Fibroblast of peridontal ligament (primary cell): ENCODE data around the gene AEN.
A peak's percentile ranks its signal among the peaks of the same experiment; 100 is the strongest.

Experiments
- DNase-seq: peaks from one replicate; pipeline ENCODE4 v3.0.0-alpha.2; 2010; ENCODE audit errors: extremely low read depth

The AEN gene

DNA sequence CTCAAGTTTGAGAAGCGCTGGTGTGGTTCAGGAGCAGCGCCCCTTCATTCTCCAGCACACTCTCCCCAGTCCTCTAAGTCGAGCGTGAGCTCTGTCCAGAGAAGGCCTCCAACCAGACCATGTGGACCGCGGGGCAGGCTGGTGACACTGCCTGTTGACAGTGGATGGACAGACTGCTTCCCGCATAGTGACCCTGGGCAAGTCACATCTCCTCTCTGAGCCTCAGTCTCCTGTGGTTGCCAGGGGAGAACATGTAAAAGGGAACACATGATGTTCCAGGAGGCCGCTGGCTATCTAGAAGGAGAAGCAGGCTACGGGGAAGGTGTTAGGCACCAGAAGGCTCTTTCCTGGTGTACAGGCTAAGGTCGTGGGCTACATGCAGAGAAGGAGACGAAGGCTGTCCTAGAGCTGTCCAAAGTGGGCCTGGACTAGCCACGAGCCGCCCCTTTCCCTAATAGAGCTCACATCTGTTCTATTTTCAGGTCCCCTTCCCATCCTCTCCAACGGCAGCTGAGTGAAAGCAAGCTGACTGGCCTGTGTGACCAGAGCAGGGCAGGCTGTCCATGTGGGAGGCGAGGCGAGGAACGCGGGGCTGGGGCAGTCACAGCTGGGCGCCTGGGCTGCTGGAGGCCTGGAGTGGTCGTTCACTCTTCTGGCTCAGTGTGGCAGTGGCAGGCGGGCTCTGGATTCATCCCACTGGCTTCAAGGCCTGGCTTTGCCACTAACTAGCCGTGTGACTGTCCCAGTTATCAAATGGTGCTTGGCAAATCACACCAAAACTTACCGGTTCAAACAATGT is 28.8 kb downstream of the AEN start:
- DNase-seq: no peak

- no peak for DNase-seq
Measured at GRCh38 chr15:88650556-88650955, 29.4 kb downstream of the AEN start.

DNA sequence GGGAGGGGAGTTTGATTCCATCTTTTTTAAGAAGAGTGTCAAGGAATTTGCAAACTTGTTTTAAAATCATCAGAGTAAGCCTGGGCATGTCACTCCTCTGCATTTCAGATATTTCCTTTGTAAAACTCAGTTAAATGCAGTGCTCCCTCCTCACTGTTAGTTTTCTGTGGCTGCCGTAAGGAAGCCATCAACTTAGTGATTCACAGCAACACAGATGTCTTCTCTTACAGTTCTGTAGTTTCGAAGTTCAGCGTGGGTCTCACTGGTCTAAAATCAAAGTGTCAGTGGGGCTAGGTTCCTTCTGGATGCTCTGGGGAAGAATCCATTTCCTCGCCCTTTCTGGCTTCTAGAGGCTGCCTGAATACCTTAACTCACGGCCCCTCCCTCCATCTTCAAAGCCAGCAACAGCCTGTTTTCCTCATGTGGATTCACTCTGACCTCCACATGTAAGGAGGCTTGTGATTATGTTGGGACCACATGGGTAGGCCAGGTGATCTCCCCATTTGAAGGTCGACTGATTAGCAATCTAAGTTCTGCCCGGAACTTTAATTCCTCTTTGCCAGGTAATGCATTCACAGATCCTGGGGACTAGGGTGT is 30.1 kb downstream of the AEN start:
- DNase-seq: peak; percentile 27

GRCh38 chr15:88651971-88652370 is 30.8 kb downstream of the AEN start:
- no peak for DNase-seq

DNA sequence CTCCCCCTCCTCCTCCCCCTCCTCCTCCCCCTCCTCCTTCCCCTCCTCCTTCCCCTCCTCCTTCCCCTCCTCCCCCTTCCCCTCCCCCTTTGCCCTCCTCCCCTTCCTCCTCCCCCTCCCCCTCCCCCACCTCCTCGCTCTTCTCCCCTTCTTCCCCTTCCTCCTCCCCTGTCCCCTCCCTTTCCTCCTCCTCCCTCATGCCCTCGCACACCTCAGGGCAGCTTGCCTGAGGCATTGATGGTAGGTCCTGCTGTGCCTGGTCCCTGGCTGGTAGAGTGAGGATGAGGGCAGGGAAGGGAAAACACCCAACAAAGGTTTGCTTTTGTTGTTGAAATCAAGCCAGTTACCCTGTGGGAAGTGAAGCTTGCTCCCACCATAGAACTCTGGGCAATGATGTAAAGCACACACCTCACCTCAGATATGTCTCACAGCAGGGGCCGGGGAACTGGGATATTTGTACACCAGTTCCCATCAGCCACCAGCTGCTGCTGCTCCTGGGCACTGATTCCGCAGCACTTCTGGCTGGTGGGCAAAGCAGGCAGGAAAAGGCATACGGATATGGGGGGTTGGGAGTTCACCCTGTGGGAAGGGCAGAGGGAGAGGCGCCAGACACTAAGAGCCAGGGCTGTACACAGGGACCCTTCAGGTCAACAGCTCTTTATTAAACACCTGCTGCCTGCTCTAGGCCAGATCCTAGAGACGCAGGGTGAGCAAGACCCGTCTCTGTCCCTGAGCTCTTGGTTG is 31.5 kb downstream of the AEN start:
- DNase-seq: no peak

- DNase-seq: no peak
Measured at GRCh38 chr15:88653200-88654064, 32.3 kb downstream of the AEN start.

DNA sequence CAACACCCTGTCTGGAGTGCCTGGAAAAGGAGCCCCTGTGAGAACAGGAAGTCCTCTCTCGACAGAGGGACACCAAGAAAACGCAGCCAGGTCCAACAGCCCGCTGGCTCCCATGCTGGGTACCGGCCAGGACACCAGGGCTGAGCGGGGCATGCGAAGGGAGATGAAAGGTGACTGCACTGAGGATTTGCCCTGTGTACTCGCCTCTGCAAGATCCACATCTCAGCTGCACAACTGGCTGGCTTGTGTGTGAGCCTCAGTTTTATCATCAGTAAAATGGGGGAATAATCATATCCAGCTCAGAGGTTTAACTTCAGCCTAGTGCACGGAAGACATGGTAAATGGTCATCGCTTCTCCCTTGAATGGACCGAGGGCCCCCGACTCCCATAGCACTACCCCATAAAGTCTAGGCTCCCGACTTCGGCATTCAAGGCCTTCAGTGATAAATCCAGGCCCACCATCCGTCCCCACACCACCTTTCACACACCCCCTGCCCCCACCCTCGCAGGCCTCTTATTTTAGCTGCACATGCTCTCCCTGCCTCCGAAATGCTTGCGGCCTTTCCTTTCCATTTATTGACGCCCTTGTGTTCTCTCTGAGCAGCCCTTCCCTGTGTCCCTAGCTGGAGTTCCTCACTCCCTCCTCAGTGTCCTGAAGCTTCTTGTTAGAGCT is 33.4 kb downstream of the AEN start:
- DNase-seq: no peak

GRCh38 chr15:88655103-88655553 is 34.0 kb downstream of the AEN start:
- DNase-seq: no peak

- DNase-seq: no peak
Measured at GRCh38 chr15:88655800-88656488, 34.8 kb downstream of the AEN start.

GRCh38 chr15:88656760-88657221 is 35.7 kb downstream of the AEN start:
- no peak for DNase-seq

DNA sequence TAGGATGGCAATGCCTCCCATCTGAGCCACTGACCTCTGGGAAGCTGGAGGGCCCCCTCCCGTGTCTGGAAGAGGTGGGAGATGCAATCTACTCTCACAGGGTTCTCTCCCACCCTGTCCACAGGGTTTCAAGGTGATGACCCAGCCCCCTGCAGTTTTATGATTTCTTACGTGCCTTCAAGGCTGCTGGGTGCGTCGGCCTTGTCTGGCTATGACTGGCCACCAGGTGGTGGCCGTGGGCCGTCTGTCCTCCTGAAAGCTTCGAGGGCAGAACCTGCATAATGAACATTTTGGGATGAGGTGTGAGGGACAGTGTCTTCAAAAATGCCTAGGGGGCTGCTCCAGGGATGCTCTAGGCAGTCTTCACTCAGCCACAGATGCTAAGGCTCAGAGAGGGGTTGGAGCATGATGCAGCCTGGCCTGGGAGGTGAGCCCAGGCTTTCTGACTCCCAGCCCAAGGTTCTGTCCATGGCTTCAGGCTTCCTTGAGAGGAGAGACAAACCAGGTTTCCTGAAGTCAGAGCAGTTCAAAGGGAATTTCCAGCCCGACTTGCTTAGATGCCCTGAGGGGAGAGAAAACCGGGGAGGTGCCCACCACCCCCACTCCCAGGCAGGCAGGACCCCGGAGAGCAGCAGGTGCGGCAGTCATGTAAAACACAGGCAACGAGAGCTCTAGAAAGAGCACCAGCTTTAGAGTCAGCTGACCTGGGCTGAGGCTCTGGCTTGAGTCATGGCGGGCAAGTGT is 36.4 kb downstream of the AEN start:
- peak; percentile 67 for DNase-seq

GRCh38 chr15:88658070-88658965 is 37.2 kb downstream of the AEN start:
- DNase-seq: no peak

- DNase-seq: peak; percentile 53
Measured at GRCh38 chr15:88658972-88659931, 38.1 kb downstream of the AEN start.

GRCh38 chr15:88661041-88661700 is 40.0 kb downstream of the AEN start:
- peak; percentile 84 for DNase-seq

DNA sequence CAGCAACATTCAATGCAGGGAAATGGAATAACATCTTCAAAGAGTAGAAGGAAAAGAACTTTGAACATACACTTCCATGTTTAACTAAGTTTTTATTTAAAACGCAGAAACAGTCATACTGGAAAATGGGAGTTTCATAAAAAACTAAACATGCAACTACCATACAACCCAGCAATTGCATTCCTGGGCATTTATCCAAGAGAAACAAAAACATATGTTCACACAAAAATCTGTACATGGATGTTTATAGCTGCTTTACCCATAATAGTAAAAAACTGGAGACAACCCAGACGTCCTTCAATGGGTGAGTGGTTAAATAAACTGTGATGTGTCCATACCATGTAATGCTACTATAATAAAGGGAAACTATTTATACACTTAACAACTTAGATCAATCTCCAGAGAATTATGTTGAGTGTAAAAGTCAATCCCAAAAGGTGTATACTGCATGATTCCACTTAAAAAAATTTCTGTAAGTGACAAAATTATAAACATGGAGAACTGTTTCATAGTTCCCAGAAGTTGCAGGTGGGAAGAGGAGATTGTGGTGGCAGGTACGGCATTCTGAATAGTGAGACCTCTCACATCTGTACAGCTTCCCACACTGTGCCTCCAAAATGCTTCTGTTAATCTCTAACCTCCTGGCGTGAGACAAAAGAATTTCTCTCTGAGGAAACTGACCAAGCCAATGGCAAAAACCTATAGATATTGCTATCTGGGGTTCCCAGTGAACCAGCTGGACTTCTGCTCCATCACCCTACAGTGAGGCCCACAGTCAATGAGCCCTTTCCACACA is 40.8 kb downstream of the AEN start:
- DNase-seq: peak; percentile 61

DNA sequence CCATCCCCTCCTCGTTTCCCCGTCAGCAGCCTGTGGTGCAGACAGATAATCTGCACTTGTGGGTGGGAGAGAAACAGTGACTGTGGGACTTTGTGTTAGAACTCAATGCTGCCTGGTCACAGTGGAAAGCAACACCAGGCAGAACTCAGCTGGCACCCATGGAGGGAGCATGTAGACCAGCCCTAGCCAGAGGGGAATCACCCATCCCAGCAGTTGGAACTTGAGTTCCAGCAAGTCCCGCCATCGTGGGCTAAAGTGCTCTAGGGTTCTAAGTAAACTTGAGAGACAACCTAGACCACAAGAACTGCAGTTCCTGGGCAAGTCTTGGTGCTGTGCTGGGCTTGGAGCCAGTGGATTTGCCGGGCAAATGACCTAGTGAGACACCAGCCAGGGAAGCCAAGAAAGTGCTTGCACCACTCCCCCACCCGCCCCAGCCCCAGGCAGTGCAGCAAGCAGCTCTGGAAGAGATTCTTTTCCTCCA is 42.0 kb downstream of the AEN start:
- DNase-seq: peak; percentile 32
